ENCODE results near the gene PACS1. TPM values are rescaled to one million over a fixed set of nuclear protein-coding genes. Genes with fewer than 3 reads are reported as not detected.

The PACS1 gene
- total RNA-seq, 1 donor = 75.9 TPM

GRCh38 chr11:66131937-66132632, 62.0 kb downstream of the PACS1 start:
- no peak for DNase-seq (ENCODE audit: low read depth in 2 of 3, low spot score in 2 of 3)

- DNase-seq (ENCODE audit: low read depth in 2 of 3, low spot score in 2 of 3) = no peak
These were observed 63.2 kb downstream of the PACS1 start for GRCh38 chr11:66133216-66133775.

GRCh38 chr11:66136752-66137123, 66.7 kb downstream of the PACS1 start:
- DNase-seq (ENCODE audit: low read depth in 2 of 3, low spot score in 2 of 3) = no peak

GRCh38 chr11:66139817-66140404, 69.8 kb downstream of the PACS1 start:
- no peak for DNase-seq (ENCODE audit: low read depth in 2 of 3, low spot score in 2 of 3)

GRCh38 chr11:66142370-66143263, 72.5 kb downstream of the PACS1 start:
- peak in 1 of 3 donors; percentile 24 for DNase-seq (ENCODE audit: low read depth in 2 of 3, low spot score in 2 of 3)

- DNase-seq (ENCODE audit: low read depth in 2 of 3, low spot score in 2 of 3) = no peak
These were observed 73.1 kb downstream of the PACS1 start for GRCh38 chr11:66143264-66143566.

- DNase-seq (ENCODE audit: low read depth in 2 of 3, low spot score in 2 of 3) = no peak
These were observed 74.1 kb downstream of the PACS1 start for GRCh38 chr11:66143996-66144678.

GRCh38 chr11:66146074-66146473, 76.0 kb downstream of the PACS1 start:
- peak in 1 of 3 donors; percentile 59 for DNase-seq (ENCODE audit: low read depth in 2 of 3, low spot score in 2 of 3)

- DNase-seq (ENCODE audit: low read depth in 2 of 3, low spot score in 2 of 3) = no peak
These were observed 76.9 kb downstream of the PACS1 start for GRCh38 chr11:66146940-66147339.

- DNase-seq (ENCODE audit: low read depth in 2 of 3, low spot score in 2 of 3) = peak in 1 of 3 donors; percentile 28
These were observed 80.1 kb downstream of the PACS1 start for GRCh38 chr11:66150140-66150539.

GRCh38 chr11:66150725-66151124, 80.7 kb downstream of the PACS1 start:
- no peak for DNase-seq (ENCODE audit: low read depth in 2 of 3, low spot score in 2 of 3)

GRCh38 chr11:66151273-66151672, 81.2 kb downstream of the PACS1 start:
- DNase-seq (ENCODE audit: low read depth in 2 of 3, low spot score in 2 of 3) = no peak

- DNase-seq (ENCODE audit: low read depth in 2 of 3, low spot score in 2 of 3) = no peak
These were observed 84.0 kb downstream of the PACS1 start for GRCh38 chr11:66154109-66154508.

GRCh38 chr11:66155387-66156073, 85.5 kb downstream of the PACS1 start:
- DNase-seq (ENCODE audit: low read depth in 2 of 3, low spot score in 2 of 3) = no peak

- no peak for DNase-seq (ENCODE audit: low read depth in 2 of 3, low spot score in 2 of 3)
These were observed 87.3 kb downstream of the PACS1 start for GRCh38 chr11:66157182-66157864.

GRCh38 chr11:66158156-66158555, 88.1 kb downstream of the PACS1 start:
- no peak for DNase-seq (ENCODE audit: low read depth in 2 of 3, low spot score in 2 of 3)

- no peak for DNase-seq (ENCODE audit: low read depth in 2 of 3, low spot score in 2 of 3)
These were observed 89.4 kb downstream of the PACS1 start for GRCh38 chr11:66159324-66159984.

GRCh38 chr11:66160709-66161108, 90.6 kb downstream of the PACS1 start:
- DNase-seq (ENCODE audit: low read depth in 2 of 3, low spot score in 2 of 3) = no peak

- no peak for DNase-seq (ENCODE audit: low read depth in 2 of 3, low spot score in 2 of 3)
These were observed 98.2 kb downstream of the PACS1 start for GRCh38 chr11:66168289-66168688.

Data from hematopoietic multipotent progenitor cell (in vitro differentiated cells).